ENCODE results near the gene GAGE12C. TPM values are rescaled to one million over a fixed set of nuclear protein-coding genes. Genes with fewer than 3 reads are reported as not detected.

The GAGE12C gene, protein sequence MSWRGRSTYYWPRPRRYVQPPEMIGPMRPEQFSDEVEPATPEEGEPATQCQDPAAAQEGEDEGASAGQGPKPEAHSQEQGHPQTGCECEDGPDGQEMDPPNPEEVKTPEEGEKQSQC
- not detected in 2 replicates for total RNA-seq

DNA sequence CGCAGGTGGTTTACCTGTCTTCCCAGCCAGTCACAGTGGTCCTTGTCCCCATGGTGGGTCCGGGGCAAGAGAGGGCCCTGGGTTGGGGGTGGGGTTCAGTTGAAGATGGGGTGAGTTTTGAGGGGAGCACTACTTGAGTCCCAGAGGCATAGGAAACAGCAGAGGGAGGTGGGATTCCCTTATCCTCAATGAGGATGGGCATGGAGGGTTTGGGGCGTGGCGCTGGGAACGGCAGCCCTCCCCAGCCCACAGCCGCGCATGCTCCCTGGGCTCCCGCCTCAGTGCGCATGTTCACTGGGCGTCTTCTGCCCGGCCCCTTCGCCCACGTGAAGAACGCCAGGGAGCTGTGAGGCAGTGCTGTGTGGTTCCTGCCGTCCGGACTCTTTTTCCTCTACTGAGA is at the start of gene GAGE12C:
GAGE12C (plus strand) TSS at position 301 of the 400 bp plus-strand sequence. CDS start 1,155 bp downstream, outside the sequence.

DNA sequence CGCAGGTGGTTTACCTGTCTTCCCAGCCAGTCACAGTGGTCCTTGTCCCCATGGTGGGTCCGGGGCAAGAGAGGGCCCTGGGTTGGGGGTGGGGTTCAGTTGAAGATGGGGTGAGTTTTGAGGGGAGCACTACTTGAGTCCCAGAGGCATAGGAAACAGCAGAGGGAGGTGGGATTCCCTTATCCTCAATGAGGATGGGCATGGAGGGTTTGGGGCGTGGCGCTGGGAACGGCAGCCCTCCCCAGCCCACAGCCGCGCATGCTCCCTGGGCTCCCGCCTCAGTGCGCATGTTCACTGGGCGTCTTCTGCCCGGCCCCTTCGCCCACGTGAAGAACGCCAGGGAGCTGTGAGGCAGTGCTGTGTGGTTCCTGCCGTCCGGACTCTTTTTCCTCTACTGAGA is 9.5 kb downstream of the GAGE12C start, which contains the start of gene GAGE12D:
GAGE12D (plus strand) TSS at position 301 of the 400 bp plus-strand sequence. CDS start 1,155 bp downstream, outside the sequence.

DNA sequence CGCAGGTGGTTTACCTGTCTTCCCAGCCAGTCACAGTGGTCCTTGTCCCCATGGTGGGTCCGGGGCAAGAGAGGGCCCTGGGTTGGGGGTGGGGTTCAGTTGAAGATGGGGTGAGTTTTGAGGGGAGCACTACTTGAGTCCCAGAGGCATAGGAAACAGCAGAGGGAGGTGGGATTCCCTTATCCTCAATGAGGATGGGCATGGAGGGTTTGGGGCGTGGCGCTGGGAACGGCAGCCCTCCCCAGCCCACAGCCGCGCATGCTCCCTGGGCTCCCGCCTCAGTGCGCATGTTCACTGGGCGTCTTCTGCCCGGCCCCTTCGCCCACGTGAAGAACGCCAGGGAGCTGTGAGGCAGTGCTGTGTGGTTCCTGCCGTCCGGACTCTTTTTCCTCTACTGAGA is 19.0 kb downstream of the GAGE12C start, which contains the start of gene GAGE12E:
GAGE12E (plus strand) TSS at position 301 of the 400 bp plus-strand sequence. CDS start 1,155 bp downstream, outside the sequence.

DNA sequence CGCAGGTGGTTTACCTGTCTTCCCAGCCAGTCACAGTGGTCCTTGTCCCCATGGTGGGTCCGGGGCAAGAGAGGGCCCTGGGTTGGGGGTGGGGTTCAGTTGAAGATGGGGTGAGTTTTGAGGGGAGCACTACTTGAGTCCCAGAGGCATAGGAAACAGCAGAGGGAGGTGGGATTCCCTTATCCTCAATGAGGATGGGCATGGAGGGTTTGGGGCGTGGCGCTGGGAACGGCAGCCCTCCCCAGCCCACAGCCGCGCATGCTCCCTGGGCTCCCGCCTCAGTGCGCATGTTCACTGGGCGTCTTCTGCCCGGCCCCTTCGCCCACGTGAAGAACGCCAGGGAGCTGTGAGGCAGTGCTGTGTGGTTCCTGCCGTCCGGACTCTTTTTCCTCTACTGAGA is 28.6 kb downstream of the GAGE12C start, which contains the start of gene GAGE12F:
GAGE12F (plus strand) TSS at position 301 of the 400 bp plus-strand sequence. CDS start 1,155 bp downstream, outside the sequence.

DNA sequence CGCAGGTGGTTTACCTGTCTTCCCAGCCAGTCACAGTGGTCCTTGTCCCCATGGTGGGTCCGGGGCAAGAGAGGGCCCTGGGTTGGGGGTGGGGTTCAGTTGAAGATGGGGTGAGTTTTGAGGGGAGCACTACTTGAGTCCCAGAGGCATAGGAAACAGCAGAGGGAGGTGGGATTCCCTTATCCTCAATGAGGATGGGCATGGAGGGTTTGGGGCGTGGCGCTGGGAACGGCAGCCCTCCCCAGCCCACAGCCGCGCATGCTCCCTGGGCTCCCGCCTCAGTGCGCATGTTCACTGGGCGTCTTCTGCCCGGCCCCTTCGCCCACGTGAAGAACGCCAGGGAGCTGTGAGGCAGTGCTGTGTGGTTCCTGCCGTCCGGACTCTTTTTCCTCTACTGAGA is 38.1 kb downstream of the GAGE12C start, which contains the start of gene GAGE12G:
GAGE12G (plus strand) TSS at position 301 of the 400 bp plus-strand sequence. CDS start 1,155 bp downstream, outside the sequence.

DNA sequence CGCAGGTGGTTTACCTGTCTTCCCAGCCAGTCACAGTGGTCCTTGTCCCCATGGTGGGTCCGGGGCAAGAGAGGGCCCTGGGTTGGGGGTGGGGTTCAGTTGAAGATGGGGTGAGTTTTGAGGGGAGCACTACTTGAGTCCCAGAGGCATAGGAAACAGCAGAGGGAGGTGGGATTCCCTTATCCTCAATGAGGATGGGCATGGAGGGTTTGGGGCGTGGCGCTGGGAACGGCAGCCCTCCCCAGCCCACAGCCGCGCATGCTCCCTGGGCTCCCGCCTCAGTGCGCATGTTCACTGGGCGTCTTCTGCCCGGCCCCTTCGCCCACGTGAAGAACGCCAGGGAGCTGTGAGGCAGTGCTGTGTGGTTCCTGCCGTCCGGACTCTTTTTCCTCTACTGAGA is 47.7 kb downstream of the GAGE12C start, which contains the start of gene GAGE12H:
GAGE12H (plus strand) TSS at position 301 of the 400 bp plus-strand sequence. CDS start 1,155 bp downstream, outside the sequence.

Small RNA genes within 50 kb of the gene (small RNA-seq; reads per million reads assigned to genes)
- gene GAGE12B, result not detected

Other genes starting within 250 kb of the GAGE12C start
- not detected in 2 replicates for gene GAGE10, start 228.5 kb upstream of the GAGE12C start, total RNA-seq
- gene GAGE12J, start 210.1 kb upstream of the GAGE12C start, total RNA-seq, result not detected in 2 replicates
- gene GAGE13, start 200.6 kb upstream of the GAGE12C start, total RNA-seq, result not detected in 2 replicates
- gene GAGE12D, start 9.6 kb downstream of the GAGE12C start, total RNA-seq, result not detected in 2 replicates
- gene GAGE12E, start 19.1 kb downstream of the GAGE12C start, total RNA-seq, result not detected in 2 replicates
- gene GAGE12F, start 28.7 kb downstream of the GAGE12C start, total RNA-seq, result not detected in 2 replicates
- not detected in 2 replicates for gene GAGE12G, start 38.2 kb downstream of the GAGE12C start, total RNA-seq
- gene GAGE12H, start 47.8 kb downstream of the GAGE12C start, total RNA-seq, result not detected in 2 replicates
- not detected in 2 replicates for gene GAGE2A, start 57.3 kb downstream of the GAGE12C start, total RNA-seq
- gene GAGE1, start 66.8 kb downstream of the GAGE12C start, total RNA-seq, result not detected in 2 replicates
- not detected in 2 replicates for gene PAGE1, start 163.8 kb downstream of the GAGE12C start, total RNA-seq